GM19438 (cell line): ENCODE measurements around the gene NFATC2IP.

Source experiments
- ATAC-seq: cut with Tn5 transposase; IDR thresholded peaks from one replicate; pipeline ENCODE4 v1.9.1; 2021; ENCODE audit warnings: low read depth; ENCODE audit not compliant: unreplicated experiment

NFATC2IP gene

GRCh38 chr16:28950648-28951409, at the start of gene NFATC2IP:
Gene NFATC2IP (plus strand): TSS chr16:28950937. CDS start chr16:28951012, 75 bp downstream.
- ATAC-seq = peak; percentile 91

- no peak for ATAC-seq
Measured at GRCh38 chr16:28901862-28902261, 48.9 kb upstream of the NFATC2IP start.

DNA sequence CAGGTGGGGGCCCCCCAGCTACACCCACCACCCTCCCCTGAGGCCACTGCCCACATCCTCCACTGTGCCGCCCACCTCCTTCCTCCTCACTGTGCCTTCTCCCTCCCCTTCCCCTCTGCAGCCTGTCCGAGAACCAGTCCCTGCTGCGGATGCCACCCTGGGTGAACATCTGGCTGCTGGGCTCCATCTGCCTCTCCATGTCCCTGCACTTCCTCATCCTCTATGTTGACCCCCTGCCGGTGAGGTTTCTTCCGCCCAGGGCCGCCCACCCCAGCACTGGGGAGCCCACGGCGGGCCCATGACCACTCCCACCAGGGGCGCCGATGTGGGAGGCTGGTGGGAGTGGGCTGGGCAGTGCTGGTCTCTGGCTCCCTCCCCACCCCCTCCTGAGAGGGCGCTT, 47.8 kb upstream of the NFATC2IP start:
- ATAC-seq = no peak

GRCh38 chr16:28903344-28904042, 47.2 kb upstream of the NFATC2IP start:
- no peak for ATAC-seq

- ATAC-seq = no peak
Measured at GRCh38 chr16:28904363-28904762, 46.4 kb upstream of the NFATC2IP start.

GRCh38 chr16:28904828-28905227, 45.9 kb upstream of the NFATC2IP start:
- no peak for ATAC-seq

DNA sequence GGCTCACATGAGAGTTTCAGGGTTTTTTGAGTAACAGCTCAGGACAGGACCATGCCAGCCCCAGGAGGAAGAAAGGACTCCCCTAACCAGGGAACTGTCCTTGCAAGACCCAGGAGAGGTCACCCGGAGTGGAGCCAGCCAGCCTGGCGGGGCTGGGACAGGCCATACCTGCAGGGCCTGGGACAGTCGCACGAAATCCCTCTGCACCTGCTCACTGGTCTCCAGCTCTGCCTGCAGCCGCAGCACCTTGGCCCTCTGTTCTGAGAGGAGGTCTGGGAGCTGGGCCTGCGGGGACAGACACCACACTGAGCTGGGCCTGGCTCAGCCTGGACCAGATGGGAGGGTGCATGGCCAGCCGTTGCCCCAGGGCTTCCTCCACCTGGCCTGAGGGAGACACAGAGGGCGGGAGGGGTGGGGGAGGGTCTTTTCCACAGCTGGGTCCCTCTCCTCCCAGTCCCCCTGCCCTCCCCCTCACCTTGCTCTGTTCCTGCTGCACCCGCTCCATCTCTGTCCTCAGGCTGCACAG, 45.4 kb upstream of the NFATC2IP start:
- no peak for ATAC-seq

DNA sequence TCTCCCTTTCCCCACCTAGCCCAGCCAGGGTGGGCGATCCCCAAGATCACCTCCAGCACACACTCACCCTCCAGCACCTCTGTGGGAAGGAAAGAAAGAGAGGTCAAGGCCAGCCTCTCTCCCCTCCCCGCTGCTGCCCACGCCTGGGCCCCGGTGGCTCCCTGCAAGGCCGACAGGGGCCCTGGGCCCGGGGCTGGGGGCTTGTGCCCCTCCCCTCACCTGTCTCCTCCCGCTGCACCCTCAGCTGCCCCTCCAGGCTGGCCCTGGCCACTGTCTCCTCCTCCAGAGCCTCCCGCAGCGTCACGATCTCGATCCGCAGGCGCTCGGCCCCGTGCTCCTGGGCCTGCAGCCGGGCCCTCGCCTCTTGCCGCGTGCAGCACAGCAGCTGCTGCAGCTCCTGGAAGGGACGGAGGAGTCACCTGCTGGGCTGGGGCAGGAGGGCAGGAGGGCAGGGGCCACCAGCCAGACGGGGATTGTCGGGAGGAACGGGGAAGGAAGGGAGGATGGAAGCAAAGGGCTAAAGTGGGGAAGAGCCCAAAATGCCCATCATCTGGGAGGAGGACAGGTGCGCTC, 44.9 kb upstream of the NFATC2IP start:
- no peak for ATAC-seq

GRCh38 chr16:28910086-28911031, 40.4 kb upstream of the NFATC2IP start:
- no peak for ATAC-seq

- ATAC-seq = no peak
Measured at GRCh38 chr16:28912558-28912957, 38.2 kb upstream of the NFATC2IP start.

DNA sequence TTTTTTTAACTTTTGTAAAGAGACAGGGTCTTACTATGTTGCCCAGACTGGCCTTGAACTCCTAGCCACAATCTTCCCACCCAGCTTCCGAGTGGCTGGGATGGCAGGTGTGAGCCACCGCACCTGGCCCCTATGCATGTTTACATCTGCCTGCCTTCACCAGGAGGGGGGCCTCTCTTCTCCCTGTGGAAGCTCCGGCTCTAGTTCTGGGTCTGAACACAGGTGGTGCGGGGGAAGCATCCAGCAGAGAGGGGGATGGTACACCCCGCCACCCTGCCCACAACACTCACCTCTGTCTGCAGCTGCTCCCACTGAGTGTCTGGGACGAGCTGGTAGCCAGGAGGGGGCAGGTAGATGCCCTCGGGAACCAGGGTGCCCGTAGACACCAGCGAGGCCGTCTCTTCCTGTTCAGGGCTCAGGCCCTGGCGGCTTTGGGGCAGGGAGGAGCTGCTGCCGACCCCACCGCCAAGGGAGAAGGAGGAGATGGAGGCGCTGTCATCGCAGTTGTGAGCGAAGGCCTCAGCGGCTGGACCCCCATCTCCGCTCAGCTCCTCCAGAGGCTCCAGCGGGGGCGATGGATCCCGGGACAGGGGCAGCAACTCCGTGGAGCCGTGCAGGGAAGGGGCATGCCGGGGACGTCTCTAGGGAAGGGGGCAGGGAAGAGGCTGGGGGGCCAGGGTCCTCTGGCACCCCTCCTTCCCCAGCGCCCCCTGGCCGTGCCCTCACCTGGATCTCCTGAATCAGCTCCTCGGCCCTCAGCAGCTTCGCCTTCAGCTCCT, 36.6 kb upstream of the NFATC2IP start:
- ATAC-seq = no peak

DNA sequence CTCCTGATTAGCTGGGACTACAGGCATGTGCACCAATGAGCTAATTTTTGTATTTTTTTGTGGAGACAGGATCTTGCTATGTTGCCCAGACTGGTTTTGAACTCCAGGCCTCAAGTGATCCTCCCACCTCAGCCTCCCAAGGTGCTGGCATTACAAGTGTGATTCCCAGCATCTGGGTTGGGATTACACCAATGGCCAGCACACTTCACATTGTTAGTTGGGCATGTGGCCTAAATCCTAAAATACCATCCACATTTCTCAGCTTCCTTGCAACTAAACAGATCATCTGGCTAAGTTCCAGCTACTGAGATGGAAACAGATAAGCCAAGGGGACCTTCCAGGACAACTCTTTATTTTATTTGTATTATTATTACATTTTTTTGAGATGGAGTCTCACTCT, 35.6 kb upstream of the NFATC2IP start:
- ATAC-seq = no peak

- no peak for ATAC-seq
Measured at GRCh38 chr16:28917095-28917494, 33.6 kb upstream of the NFATC2IP start.

GRCh38 chr16:28918698-28919097, 32.0 kb upstream of the NFATC2IP start:
- ATAC-seq = no peak

GRCh38 chr16:28923231-28923587, 27.5 kb upstream of the NFATC2IP start:
- ATAC-seq = no peak

DNA sequence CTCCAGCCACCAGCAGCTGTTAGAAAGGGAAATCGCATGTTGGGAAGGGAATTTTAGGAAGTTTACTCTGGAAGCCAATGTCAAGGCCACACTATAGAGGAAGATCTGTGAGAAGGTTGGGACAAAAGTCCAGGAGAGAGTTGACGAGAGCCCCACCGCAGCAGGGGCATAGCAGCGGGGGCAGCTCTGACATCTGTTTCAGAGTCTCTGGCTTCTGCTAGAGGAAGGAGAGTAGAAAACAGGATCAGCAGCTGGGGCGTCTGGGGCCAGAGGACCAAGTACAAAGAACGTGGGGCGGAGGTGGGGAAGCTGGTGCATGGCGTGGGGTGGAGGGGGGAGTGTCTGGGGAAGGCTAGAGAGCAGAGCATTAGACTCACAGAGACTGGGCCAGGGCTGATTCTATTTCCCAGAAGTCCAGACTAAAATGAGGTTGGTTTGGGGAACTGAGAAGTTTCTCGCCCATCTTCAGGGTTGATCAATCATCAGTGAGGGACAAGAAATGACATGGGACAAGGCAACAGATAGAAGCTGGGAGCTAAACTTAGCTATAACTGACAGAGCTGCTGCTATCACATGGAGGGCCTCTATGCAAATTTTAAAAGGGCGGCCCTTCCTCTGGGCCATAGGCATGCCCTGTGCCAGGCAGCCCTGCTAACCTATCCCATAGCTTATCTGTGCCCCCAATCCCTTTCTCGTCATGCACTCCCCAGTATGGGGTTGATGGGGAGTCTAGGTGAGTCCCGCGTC, 26.9 kb upstream of the NFATC2IP start:
- ATAC-seq = peak; percentile 53

DNA sequence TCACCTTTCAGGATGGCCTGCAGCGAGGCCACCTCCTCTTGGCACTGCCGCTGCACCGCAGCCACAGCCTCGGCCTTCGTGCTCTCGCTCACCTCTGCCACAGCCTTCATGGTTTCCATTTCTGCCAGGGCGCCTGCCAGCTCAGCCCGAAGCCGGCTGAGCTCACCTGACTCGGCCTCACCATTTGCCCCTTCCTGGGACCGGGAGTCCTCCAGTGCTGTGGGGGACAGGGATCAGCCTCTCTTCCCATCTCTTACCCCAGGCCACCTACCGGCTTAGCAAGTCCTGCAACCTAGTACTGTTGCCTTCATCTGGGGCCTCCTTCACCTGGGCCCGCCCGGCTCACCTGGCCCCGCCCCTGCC, 26.4 kb upstream of the NFATC2IP start:
- ATAC-seq = peak; percentile 26

DNA sequence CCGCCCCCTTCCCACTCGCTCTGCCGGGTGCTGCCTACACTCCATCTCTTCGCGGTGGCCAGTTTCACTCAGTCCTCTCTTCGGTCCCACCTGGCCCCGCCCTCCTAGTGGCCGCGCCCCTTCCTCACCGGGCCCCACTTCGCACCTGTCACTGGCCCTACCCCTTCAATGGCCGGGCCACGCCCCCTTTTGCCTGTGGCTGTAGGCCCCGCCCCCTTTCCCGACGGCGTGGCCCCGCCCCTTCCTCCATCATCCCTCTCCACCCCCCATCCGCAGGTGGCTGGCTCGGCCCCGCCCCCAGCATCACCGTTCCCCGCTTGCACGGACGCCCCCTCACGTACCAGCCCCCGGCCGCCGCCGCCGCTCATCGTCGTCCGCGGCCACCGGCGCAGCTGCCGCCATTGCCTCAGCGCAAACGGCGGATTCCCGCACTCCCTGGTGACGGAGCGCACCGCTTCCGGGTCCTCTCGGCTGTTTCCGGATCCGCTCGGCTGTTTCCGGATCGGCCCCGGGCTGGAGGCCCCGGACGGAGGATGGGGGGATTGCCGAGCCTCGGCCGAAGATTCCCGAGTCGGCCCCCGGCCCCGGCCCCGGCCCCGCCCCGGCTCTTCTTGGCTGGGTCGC, 25.9 kb upstream of the NFATC2IP start, which contains the start of gene RABEP2:
RABEP2 (minus strand) TSS at position 477 of the 624 bp plus-strand sequence; CDS start at position 402, 75 bp downstream.
- peak; percentile 48 for ATAC-seq
